Activated T-cell treated with anti-CD3 and anti-CD28 coated beads for 24 hours (primary cell): ENCODE measurements around the gene PCOLCE2.
"Not testable (repeated sequence)": the region's sequence is repeated elsewhere in the genome, so short reads cannot be mapped to it uniquely, and the experiment has no call there.

Experiments
- DNase-seq: peaks from one replicate; pipeline ENCODE4 v3.0.0-alpha.2; 2020; ENCODE audit warnings: low read depth

The PCOLCE2 gene

DNA sequence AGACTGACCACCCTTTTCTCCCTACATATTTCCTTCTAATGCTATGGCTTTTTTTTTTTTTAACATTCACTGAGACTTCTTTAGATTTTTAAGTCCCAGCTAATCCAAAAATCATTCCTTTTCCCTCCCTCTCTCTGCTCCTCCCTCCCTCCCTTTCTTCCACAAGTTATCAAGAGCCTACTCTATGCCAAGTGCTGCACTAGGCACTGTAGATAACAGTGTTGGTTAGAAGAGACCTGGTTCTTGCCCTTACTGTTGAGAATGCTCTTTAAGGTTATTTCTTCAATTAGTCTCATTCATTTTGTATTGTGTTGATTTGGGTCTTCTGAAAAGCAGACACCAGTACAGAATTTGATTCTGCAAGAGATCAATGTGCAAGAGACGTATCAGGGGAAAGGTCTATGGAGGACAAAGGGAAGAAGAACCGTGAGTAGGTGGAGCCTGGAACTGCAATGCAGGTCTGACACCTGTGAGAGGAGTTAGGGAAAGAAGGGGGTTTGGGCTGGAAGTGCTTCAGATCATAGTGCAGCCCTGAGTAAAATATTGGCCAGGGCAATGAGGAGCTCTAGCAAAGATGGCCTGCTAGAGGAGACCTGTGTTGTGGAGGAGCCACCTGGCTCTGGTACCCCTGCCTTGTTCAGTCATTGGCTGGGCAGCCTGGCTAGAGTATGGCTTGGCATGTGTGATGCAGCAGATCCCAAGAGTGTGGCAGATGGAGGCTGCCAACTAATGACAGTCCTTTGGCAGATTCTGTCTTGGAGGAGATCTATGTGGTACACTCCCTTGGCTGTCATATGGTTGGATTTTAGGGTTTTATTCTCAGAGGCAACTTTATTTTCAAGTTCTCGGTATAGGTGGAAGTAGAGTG is 9.7 kb upstream of the PCOLCE2 start:
- no peak for DNase-seq

DNA sequence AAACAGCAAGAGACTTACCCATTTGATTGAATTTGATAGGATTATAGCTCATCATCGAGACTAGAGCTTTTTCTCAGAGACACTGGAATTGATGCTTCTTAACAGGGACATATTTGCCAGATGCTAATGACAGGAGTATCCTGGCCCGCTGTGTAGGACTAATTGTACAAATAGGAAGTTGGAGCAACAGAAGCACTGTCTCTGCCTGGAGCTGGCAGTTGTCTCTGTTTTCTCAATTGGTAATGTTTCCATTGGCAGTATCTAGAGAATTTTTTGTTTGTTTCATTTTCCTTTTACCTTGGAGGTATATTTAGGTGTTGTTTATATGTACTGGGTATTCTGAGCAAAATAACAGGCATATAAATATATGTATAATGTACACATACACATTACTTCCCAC is 8.9 kb upstream of the PCOLCE2 start:
- no peak for DNase-seq

DNA sequence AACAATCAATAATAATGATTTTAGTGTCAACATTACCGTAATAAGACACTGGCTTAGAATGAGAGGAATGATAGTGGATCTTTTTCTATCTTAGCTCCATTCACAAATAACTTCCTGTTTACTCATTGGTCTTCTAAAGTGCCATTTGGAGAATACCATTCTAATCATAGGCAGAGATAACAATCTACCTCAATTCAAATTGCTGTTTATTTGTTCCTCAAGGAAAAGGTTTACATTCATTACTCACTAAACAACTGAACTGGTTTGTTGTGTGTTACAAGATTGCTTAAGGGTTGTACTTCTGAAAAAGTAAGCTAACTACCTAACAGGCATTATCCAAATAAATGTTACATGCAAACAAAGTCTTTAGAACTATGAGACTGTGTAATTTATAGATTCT is 8.1 kb upstream of the PCOLCE2 start:
- no peak for DNase-seq

DNA sequence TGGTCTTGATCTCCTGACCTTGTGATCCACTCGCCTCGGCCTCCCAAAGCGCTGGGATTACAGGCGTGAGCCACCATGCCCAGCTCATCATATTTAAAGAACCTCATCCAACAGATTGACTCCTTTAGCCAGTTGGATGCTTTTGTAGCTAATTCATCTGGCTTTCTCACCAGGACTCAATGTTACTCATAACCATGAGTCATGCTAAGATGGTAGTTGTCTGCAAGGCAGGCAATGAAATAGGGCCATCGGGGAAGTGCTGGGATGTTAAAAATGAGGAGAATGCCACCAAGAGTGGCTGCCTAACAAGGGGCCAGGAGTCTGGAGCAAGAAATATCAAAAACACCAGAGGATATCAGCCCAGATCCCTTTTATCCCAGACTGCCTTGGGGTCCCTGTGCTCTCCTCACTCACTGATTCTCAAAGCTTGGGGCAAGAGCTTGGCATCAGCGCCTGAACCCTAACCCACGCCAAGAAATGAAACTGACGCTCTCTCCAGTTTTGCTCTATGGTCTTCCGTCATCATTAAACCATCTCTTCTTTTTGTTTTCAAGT is 7.4 kb upstream of the PCOLCE2 start:
- DNase-seq, result no peak

DNA sequence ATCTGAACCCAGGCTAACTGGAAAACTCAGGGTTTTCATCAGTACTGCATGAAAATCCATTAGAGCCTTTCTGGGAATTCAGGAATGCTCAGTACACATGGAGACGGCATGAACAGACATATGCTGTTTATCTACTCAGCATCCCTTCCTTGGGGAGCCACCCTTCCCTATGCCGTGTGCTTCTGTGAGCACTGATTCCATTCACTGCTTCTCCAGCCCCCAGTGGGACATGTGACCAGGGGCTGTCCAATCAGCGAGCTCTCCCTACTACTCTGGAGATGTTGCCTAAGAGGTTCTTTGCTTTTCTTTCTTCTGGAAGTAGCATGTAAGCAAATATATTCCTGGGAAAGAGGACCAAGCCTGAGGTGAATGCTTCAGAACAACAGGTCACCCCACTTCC is 5.6 kb upstream of the PCOLCE2 start:
- DNase-seq, result no peak

DNA sequence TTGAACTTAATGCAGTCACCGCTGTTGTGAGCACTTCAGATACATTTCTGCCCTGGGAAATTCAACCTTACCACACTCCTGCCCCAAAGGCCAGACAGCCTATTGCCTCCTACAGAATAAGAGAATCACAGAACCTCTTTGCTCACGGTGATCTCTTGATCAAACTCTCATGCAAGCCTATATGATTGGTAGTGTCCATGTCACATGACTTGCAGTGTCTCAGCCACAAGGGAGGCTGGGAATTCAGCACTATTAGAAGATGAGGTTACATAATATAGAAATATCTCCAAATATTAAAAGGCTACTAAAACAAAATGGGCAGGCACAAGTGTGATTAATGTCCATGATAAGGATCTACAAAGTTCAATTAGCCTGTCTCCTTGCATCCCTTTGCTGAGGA is 3.8 kb upstream of the PCOLCE2 start:
- no peak for DNase-seq

DNA sequence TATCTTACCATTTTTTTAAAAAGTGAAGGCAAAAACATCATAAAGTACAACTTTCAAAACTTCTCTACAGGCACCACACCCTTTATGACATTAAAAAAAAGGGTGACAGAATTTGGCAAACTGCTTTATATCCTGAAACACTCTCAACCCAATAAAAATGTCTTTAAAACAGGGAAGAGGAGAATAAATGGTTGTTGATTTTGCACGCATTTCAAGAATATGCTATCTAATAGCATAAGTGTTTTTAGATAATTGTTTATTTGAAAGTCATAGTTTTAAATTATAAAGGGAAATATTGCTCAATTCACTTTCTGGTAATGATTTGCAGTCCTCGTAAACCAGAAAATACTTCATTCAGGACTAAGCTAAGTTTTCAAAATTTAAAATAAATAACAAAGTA is 1.7 kb upstream of the PCOLCE2 start:
- DNase-seq, result no peak

DNA sequence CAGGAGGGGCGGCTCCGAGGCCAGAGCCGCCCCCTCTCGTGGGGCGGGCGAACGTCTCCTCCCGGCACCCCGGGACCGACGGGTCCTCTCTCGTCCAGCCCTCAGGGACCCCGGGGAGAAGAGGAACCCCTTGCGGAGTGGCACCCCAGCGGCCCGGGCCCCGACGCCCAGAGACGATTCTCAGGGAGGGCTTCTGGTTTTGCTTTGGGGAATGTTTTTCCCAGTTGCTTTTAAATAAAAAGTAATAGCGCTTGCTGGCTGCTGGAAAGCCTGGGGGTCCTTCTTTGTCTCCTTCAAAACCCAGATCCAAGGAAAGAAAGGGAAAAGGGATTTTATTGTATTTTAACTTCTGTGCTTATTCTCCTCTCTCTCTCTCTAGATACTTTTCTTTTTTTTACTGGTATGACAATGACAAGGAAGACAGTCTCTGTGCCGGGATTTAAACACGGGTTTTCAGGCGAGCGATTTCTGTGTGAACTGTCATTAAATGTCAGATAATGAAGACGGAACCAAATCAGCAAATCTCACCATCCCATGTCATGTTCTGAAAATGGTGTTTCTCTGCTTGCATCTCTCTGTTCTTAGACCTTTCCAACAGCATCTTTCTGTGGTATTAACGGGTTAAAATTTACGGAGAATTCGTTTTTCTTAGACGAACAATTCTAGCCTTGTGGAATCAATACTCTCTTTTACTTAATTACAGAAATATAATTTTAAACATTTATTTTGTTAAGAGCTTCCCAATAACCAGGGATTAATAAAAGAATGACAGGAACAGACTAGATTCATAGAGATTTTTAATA is 530 bp upstream of the PCOLCE2 start:
- no peak for DNase-seq

DNA sequence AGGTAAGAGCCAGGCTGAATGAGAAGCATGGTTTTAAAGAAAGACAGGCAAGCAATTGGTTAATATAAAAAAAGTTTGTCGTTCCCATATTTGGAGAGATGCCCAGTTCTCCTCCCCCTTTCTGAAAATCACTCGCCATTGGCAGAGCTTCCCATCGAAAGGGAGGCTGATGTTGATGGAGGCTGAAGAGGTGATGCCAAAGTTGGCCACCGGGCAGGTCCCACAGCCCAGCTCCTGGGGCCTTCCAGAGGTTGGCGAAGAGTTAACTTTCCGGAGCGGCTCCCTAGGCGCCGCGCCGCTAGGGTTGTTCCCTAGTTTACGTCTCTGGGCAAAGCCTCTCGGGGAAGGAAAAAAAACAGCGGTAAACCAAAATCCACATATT is 793 bp downstream of the PCOLCE2 start:
- no peak for DNase-seq

DNA sequence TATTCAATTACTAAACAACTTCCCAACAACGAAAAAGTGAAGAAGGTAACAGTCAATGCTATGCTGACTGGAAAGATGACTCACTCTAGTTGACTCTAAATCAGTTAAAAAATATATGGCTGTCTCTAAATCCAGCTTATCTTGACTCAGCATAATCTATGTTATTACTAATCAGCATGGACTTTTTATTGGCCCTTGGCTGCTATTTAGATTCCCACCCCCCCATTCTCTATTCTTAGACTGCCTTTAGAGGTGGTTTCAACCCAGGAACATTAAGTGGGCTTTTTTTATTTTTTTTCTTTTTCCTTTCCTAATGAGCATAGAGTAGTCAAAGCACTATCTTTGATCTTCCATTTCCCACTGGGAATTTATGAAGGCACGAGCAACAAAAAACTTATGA is 1.9 kb downstream of the PCOLCE2 start:
- no peak for DNase-seq

DNA sequence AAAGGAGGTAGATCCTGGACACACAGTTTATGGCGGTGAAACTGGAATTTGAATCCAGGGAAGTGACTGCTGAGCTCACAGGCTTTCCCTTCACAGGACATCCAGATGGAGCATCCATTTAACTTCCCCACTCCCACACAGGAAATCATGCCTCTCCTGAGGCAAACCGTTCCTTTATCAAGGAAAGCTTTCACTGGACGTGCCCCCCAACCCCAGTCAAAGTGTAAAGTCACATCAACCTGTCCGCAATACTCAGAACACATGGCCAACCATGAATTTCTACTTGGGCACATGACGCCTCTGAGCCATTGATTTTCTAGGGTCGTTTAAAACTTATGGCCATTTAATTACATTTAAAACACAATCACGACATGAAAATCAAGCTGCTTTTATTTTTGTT is 2.9 kb downstream of the PCOLCE2 start:
- DNase-seq, result no peak

DNA sequence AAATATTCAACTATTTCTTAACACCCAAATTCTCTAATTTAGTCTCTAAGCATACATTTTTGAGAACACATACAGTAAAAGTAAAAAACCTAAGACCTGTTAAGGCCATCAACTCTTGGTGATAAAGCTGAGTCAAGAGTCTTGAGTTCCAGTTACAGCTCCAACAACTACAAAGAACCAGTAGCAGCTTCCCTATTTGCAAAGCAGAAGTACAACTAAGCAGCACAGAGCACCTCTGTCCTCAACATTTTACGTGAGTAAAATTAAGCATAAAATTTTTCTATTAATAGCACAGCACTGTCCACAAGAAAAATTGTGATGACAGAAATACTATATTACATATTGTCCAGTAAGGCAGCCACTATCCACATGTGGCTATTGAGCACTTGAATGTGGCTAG is 4.4 kb downstream of the PCOLCE2 start:
- DNase-seq, result no peak

DNA sequence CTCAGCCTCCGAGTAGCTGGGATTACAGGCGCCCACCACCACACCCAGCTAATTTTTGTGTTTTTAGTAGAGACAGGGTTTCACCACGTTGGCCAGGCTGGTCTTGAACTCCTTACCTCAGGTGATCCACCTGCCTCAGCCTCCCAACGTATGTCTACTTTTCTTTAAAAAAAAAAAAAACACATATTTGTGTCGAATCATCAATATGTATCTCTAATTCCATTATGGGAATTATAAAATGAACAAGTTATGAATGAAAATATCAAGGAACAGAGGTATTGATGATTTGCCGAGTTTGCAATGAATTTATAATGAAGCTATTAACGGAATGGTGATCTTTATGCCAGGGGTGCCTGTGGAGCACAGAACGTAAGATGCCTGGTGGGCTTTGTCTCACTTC is 5.3 kb downstream of the PCOLCE2 start:
- DNase-seq, result not testable (repeated sequence)

DNA sequence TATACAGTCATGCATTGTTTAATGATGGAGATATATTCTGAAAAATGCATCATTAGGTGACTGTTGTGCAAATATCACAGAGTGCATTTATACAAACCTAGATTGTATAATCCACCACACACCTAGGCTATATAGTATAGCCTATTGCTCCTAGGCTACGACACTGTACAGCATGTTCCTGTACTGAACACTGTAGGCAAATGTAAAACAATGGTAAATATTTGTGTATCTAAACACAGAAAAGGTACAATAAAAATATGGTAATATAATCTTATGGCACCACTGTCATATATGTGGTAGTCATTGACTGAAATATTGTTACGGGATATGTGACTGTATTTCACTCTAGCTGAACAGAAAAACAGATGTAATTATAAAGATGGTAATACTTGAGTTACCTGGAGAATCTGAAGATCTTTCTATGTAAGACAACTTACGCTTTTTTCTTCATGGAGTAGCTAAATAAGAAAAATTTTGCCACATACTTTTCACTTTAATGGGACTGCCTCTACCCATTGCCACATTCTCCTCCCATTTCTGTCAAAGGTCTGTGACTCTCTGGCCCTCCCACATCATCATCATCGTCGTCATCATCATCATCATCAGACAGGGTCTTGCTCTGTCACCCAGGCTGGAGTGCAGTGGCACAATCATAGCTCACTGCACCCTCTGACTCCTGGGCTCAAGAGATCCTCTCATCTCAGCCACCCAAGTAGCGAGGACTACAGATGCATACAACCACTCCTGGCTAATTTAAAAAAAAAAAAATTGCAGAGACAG is 7.2 kb downstream of the PCOLCE2 start:
- no peak for DNase-seq

DNA sequence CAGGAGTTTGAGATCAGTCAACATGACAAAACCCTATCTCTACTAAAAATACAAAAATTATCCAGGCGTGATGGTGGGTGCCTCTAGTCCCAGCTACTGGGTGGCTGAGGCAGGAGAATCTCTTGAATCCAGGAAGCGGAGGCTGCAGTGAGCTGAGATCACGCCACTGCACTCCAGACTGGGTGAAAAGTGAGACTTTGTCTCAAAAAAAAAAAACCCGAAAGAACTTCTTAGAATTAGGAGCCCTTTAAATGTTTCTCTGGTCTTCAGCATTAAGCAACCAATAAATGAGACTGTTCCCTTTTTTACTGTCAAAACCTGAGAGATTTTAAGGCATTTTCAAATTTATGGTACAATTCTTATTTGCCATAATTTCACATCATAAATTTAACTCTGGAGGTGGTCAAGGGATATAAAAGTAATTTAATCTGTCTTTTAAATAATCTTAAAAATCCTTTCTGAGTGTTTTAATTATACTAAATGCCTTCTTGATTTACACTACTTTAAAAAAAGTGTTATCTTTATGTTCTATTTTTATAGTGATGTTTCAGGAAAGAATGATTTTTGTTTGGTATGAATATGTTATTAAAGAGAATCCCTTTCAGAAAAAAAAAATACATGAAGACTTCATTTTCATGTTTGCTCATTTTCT is 10.1 kb downstream of the PCOLCE2 start:
- no peak for DNase-seq

DNA sequence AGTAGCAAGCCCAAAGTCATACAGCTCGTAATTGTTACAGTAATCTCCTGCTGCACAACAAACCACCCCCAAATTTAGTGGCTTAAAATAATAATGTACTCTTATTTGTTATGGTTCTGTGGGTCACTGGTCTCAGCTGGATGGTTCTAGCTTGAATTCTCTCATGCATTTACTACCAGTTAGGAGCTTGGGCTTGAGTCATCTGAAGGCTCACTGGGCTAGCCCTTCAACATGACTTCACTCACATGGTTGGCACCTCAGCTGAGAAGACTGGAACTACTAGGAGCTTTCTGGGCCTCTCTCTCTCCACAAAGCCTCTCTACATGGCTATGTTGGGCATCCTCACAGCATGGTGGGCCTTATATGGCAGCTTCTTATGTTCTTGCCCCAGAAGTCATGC is 12.5 kb downstream of the PCOLCE2 start:
- no peak for DNase-seq

DNA sequence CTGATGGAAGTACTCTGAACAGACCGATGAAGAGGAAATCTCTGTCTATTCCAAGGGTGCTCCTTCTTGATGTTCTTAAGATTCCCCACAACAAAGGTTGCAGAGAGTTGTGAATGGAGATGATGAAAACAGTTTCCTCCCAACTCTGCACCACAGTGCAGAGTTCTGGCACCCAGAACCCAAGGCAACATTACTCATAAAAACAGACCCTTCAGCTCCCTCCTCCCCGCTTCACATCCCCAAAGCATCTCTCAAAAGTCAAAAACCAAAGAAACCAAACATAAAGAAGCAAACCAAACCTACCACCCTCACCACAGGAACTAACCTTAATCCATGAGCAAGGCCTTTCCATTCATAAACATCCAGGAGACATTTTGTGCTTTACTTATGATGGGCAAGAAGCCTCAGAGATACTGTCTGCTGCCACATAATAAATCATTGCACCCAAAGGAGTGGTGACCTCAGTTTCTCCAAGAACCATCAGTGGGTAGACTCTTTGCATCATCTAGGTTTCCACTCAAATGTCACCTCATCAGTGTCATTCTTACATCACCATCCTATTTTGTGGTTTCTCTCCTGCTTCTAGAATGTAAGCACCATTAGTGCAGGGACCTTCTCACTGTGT is 13.2 kb downstream of the PCOLCE2 start:
- no peak for DNase-seq

DNA sequence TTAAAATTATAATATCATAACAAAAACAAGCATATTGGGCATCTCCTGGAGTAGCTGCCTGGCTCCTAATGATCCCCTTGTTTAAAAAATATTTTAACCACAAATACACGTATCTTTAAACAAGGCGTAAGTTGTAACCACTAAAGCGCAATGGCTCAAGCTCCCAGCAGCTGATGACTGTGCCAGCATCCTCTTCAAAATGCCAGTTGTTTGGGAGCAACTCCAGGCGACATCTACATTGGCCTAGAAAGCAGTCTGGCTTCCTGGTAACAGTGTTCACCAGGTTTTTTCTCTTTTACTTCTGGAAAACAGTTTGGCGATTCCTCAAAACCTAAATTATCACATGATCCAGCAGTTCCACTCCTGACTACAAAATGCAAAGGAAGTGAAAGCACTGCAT is 13.8 kb downstream of the PCOLCE2 start:
- no peak for DNase-seq

DNA sequence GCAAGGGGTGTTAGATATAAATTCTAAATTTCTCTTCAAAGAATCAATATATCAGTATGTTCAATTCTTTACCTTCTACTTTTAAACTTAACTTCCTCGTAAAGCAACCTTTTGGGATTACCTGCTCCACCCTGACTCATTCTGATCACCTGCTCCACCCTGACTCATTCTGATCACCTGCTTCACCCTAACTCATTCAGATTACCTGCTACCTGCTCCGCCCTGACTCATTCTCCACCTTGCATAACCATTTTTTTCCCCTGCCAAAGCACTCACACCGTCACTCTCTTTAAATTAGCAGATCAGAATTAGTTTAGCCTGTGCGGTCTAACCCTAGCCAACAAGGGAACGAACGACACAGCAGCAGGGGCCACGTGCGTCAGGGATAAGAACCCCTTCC is 20.5 kb downstream of the PCOLCE2 start:
- DNase-seq, result not testable (repeated sequence)

DNA sequence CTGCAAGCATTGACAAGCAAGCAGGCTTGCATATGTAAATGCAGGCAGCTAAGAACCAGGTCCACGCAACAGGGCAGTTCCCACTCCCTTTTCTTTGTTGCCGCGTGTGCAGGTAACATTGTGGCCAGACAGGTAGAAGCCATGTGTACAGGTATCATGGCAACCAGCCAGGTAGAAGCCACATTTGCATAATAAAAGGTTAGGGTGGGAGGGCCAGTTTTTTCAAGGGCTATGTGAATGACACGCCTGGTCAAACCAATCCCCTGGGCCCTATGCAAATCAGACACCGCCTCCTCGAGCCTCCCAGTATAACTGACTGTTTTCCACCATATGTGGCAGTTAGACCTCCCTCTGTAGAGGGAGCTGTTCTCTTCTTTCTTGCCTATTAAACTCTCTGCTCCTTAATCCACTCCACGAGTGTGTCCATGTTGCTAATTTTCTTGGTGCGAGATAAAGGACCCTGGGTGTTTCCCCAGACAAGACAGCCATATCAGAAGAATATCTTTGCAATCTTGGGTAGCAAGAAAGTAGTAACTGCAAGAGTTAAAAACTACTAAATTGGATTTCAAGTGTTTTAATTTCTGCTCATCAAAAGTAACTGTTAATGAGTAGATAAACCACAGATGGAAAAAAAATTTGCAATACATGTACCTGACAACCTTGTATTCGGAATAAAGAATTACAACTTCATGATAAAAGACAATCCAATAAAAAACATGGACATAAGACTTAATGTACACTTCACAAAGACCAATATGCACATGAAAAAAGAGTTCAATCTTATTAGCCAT is 21.8 kb downstream of the PCOLCE2 start:
- no peak for DNase-seq
